Mesenchymal stem cell (in vitro differentiated cells and primary cell): ENCODE results near the gene NET1.

Experiments
- DNase-seq: peaks from one replicate; pipeline ENCODE4 v3.0.0-alpha.2; 2013
- H2AFZ ChIP-seq: one replicate; pipeline ENCODE4 v1.6.1; 2013; ENCODE audit warnings: low read depth, mild to moderate bottlenecking, control low read depth, inconsistent platforms, low read length, moderate library complexity
- H2AK5ac ChIP-seq: 2 replicates; pipeline ENCODE4 v1.6.1; 2013; ENCODE audit warnings: low read length, moderate library complexity, mild to moderate bottlenecking, inconsistent platforms; ENCODE audit not compliant: severe bottlenecking
- H2BK120ac ChIP-seq: one replicate; pipeline ENCODE4 v1.6.1; 2013; ENCODE audit warnings: low read depth, mild to moderate bottlenecking, inconsistent platforms, low read length, moderate library complexity
- H2BK12ac ChIP-seq, 2 experiments: one replicate each; pipeline ENCODE4 v1.6.1; 2013; ENCODE audit warnings: inconsistent platforms in 2 of 2, low read length in 2 of 2, mild to moderate bottlenecking in 2 of 2, moderate library complexity in 2 of 2, control low read depth in 1 of 2
- H2BK15ac ChIP-seq: one replicate; pipeline ENCODE4 v1.6.1; 2013; ENCODE audit warnings: mild to moderate bottlenecking, low read depth, inconsistent platforms; ENCODE audit not compliant: poor library complexity, severe bottlenecking
- H2BK5ac ChIP-seq: 2 replicates; pipeline ENCODE4 v1.6.1; 2013; ENCODE audit warnings: low read depth, mild to moderate bottlenecking, low read length, control low read depth, inconsistent platforms; ENCODE audit not compliant: poor library complexity, severe bottlenecking
- H3K14ac ChIP-seq, 2 experiments: one replicate each; pipeline ENCODE4 v1.6.1; 2013; ENCODE audit warnings: inconsistent platforms in 2 of 2, low read length in 2 of 2, control low read depth in 1 of 2, mild to moderate bottlenecking in 1 of 2, moderate library complexity in 1 of 2
- H3K18ac ChIP-seq, 2 experiments: one replicate each; pipeline ENCODE4 v1.6.1; 2013; ENCODE audit warnings: inconsistent platforms in 2 of 2, low read length in 2 of 2, control low read depth in 1 of 2, low read depth in 1 of 2, mild to moderate bottlenecking in 1 of 2
- H3K23ac ChIP-seq, 2 experiments: one replicate each; pipeline ENCODE4 v1.6.1; 2013; ENCODE audit warnings: inconsistent platforms in 2 of 2, low read length in 2 of 2, mild to moderate bottlenecking in 2 of 2, moderate library complexity in 2 of 2, control low read depth in 1 of 2
- H3K27ac ChIP-seq: 2 replicates; pipeline ENCODE4 v1.5.1; 2013; ENCODE audit warnings: mild to moderate bottlenecking, moderate library complexity, low read length, control low read depth, inconsistent platforms; ENCODE audit not compliant: poor library complexity, severe bottlenecking
- H3K27me3 ChIP-seq, 2 experiments: 2 replicates each; pipeline versions ENCODE4 v1.6.1 to v1.7.0; 2013; ENCODE audit warnings: low read length in 2 of 2, mild to moderate bottlenecking in 2 of 2, moderate library complexity in 2 of 2, control low read depth in 1 of 2, inconsistent platforms in 1 of 2; ENCODE audit not compliant: control insufficient read depth in 1 of 2, insufficient read depth in 1 of 2
- H3K36me3 ChIP-seq, 2 experiments: 2 replicates each; pipeline versions ENCODE4 v1.6.1 to v1.7.0; 2013; ENCODE audit warnings: low read length in 2 of 2, control low read depth in 1 of 2, inconsistent platforms in 1 of 2, low read depth in 1 of 2, mild to moderate bottlenecking in 1 of 2; ENCODE audit not compliant: insufficient read depth in 2 of 2, control insufficient read depth in 1 of 2
- H3K4ac ChIP-seq, 2 experiments: one replicate each; pipeline ENCODE4 v1.6.1; 2013; ENCODE audit warnings: inconsistent platforms in 2 of 2, low read length in 2 of 2, mild to moderate bottlenecking in 2 of 2, moderate library complexity in 2 of 2, control low read depth in 1 of 2, low read depth in 1 of 2
- H3K4me1 ChIP-seq: 2 replicates; pipeline ENCODE4 v1.6.1; 2013; ENCODE audit warnings: low read depth, low read length, control low read depth; ENCODE audit not compliant: control insufficient read depth, insufficient read depth
- H3K4me2 ChIP-seq: 2 replicates; pipeline ENCODE4 v1.6.1; 2013; ENCODE audit warnings: low read length, mild to moderate bottlenecking, inconsistent platforms; ENCODE audit not compliant: poor library complexity, severe bottlenecking
- H3K4me3 ChIP-seq, 2 experiments: 2 replicates each; pipeline versions ENCODE4 v1.5.1 to v1.7.0; 2013; ENCODE audit warnings: low read length in 2 of 2, mild to moderate bottlenecking in 2 of 2, control low read depth in 1 of 2, low read depth in 1 of 2; ENCODE audit not compliant: insufficient read depth in 1 of 2
- H3K79me1 ChIP-seq: replicated peaks from 2 replicates; pipeline ENCODE4 v1.6.1; 2013; ENCODE audit warnings: mild to moderate bottlenecking, control low read depth, low read length, inconsistent platforms; ENCODE audit not compliant: poor library complexity, severe bottlenecking
- H3K9ac ChIP-seq: 2 replicates; pipeline ENCODE4 v1.7.0; 2013; ENCODE audit warnings: mild to moderate bottlenecking, low read length, moderate library complexity
- H3K9me3 ChIP-seq: 2 replicates; pipeline ENCODE4 v1.7.0; 2013; ENCODE audit warnings: mild to moderate bottlenecking, low read length; ENCODE audit not compliant: control insufficient read depth
- H4K8ac ChIP-seq: one replicate; pipeline ENCODE4 v1.6.1; 2013; ENCODE audit warnings: inconsistent platforms, mild to moderate bottlenecking, low read length, moderate library complexity
- H4K91ac ChIP-seq: one replicate; pipeline ENCODE4 v1.6.1; 2013; ENCODE audit warnings: mild to moderate bottlenecking, low read length, inconsistent platforms
- WGBS: methylation state at CpG from one replicate; pipeline ENCODE4 v1.1.7; 2013; ENCODE audit warnings: mixed read lengths; 5-methylcytosine and 5-hydroxymethylcytosine counted together

The NET1 gene

GRCh38 chr10:5391790-5392189, 20.6 kb upstream of the NET1 start:
- H3K18ac ChIP-seq: no peak overlapping the region
- no peak overlapping the region for H3K4me3 ChIP-seq
- no peak overlapping the region for H3K9ac ChIP-seq
- H4K91ac ChIP-seq: no peak overlapping the region
- H2AFZ ChIP-seq: no peak overlapping the region
- no peaks in the 10 kb centered on the region for H3K4me1 ChIP-seq
- no peaks in the 10 kb centered on the region for H3K79me1 ChIP-seq
- no peak overlapping the region for H2BK15ac ChIP-seq
- H4K8ac ChIP-seq: no peak overlapping the region
- no peak overlapping the region for H3K14ac ChIP-seq
- H2BK5ac ChIP-seq: no peak overlapping the region
- H2BK12ac ChIP-seq: no peak overlapping the region
- no peak overlapping the region for H2AK5ac ChIP-seq
- WGBS: no CpG with 5 or more reads among the region's 3 CpGs
- no peak overlapping the region for H3K23ac ChIP-seq
- DNase-seq: no peak
- peaks cover 65% of the 10 kb centered on the region for H3K9me3 ChIP-seq
- H3K27ac ChIP-seq: no peak overlapping the region
- no peaks in the 10 kb centered on the region for H3K36me3 ChIP-seq
- no peaks in the 10 kb centered on the region for H3K27me3 ChIP-seq
- H3K4ac ChIP-seq: no peak overlapping the region
- H3K4me2 ChIP-seq: no peak overlapping the region
- no peak overlapping the region for H2BK120ac ChIP-seq

GRCh38 chr10:5393529-5393928, 18.8 kb upstream of the NET1 start:
- Histone ChIP-seq H3K4me1 (no peaks in the 10 kb centered on the region), H3K27me3 (peaks cover 0 to 5% of the 10 kb centered on the region in 2 experiments), H3K9ac (no peak overlapping the region), H3K23ac (no peak overlapping the region), H2BK5ac (no peak overlapping the region), H3K4me2 (no peak overlapping the region), H3K4me3 (no peak overlapping the region), H4K91ac (peak overlapping the region; percentile 28), H3K79me1 (no peaks in the 10 kb centered on the region), H3K27ac (no peak overlapping the region), H2BK12ac (no peak overlapping the region), H4K8ac (no peak overlapping the region), H2BK15ac (no peak overlapping the region), H2BK120ac (no peak overlapping the region), H3K18ac (no peak overlapping the region), H3K9me3 (peaks cover 63% of the 10 kb centered on the region), H2AK5ac (no peak overlapping the region), H3K14ac (no peak overlapping the region), H3K4ac (no peak overlapping the region), H2AFZ (no peak overlapping the region), H3K36me3 (no peaks in the 10 kb centered on the region)
- 91% methylated on average over 14 of the region's 14 CpGs for WGBS
- no peak for DNase-seq

GRCh38 chr10:5395168-5395567, 17.2 kb upstream of the NET1 start:
- Histone ChIP-seq H3K9me3 (peaks cover 47% of the 10 kb centered on the region), H2BK5ac (no peak overlapping the region), H3K4me1 (no peaks in the 10 kb centered on the region), H2BK12ac (no peak overlapping the region), H3K4me2 (no peak overlapping the region), H3K27me3 (peaks cover 0 to 5% of the 10 kb centered on the region in 2 experiments), H3K4ac (no peak overlapping the region), H3K4me3 (no peak overlapping the region), H4K91ac (no peak overlapping the region), H3K14ac (no peak overlapping the region), H2AK5ac (no peak overlapping the region), H3K18ac (no peak overlapping the region), H3K27ac (no peak overlapping the region), H3K79me1 (no peaks in the 10 kb centered on the region), H2BK120ac (no peak overlapping the region), H2BK15ac (no peak overlapping the region), H3K36me3 (no peaks in the 10 kb centered on the region), H4K8ac (no peak overlapping the region), H3K9ac (no peak overlapping the region), H3K23ac (no peak overlapping the region), H2AFZ (no peak overlapping the region)
- no peak for DNase-seq
- 93% methylated on average over 18 of the region's 18 CpGs for WGBS

GRCh38 chr10:5396556-5397300, 15.6 kb upstream of the NET1 start:
- H3K36me3 ChIP-seq: no peaks in the 10 kb centered on the region
- no peak overlapping the region for H3K4me2 ChIP-seq
- no peak overlapping the region for H3K14ac ChIP-seq
- H2AK5ac ChIP-seq: no peak overlapping the region
- no peak overlapping the region for H2BK15ac ChIP-seq
- H3K4ac ChIP-seq: no peak overlapping the region
- no peak overlapping the region for H2BK12ac ChIP-seq
- H3K27me3 ChIP-seq: peaks cover 0 to 5% of the 10 kb centered on the region in 2 experiments
- H3K23ac ChIP-seq: no peak overlapping the region
- no peak overlapping the region for H3K27ac ChIP-seq
- H3K4me3 ChIP-seq: no peak overlapping the region
- no peak overlapping the region for H4K91ac ChIP-seq
- no peak for DNase-seq
- 87% methylated on average over 5 of the region's 12 CpGs for WGBS
- H3K4me1 ChIP-seq: no peaks in the 10 kb centered on the region
- H2AFZ ChIP-seq: no peak overlapping the region
- no peak overlapping the region for H3K9ac ChIP-seq
- no peak overlapping the region for H3K18ac ChIP-seq
- H2BK5ac ChIP-seq: no peak overlapping the region
- H3K79me1 ChIP-seq: no peaks in the 10 kb centered on the region
- H3K9me3 ChIP-seq: peaks cover 32% of the 10 kb centered on the region
- H2BK120ac ChIP-seq: no peak overlapping the region
- H4K8ac ChIP-seq: no peak overlapping the region
